ENCODE data around the gene WNK2.

Gene WNK2

DNA sequence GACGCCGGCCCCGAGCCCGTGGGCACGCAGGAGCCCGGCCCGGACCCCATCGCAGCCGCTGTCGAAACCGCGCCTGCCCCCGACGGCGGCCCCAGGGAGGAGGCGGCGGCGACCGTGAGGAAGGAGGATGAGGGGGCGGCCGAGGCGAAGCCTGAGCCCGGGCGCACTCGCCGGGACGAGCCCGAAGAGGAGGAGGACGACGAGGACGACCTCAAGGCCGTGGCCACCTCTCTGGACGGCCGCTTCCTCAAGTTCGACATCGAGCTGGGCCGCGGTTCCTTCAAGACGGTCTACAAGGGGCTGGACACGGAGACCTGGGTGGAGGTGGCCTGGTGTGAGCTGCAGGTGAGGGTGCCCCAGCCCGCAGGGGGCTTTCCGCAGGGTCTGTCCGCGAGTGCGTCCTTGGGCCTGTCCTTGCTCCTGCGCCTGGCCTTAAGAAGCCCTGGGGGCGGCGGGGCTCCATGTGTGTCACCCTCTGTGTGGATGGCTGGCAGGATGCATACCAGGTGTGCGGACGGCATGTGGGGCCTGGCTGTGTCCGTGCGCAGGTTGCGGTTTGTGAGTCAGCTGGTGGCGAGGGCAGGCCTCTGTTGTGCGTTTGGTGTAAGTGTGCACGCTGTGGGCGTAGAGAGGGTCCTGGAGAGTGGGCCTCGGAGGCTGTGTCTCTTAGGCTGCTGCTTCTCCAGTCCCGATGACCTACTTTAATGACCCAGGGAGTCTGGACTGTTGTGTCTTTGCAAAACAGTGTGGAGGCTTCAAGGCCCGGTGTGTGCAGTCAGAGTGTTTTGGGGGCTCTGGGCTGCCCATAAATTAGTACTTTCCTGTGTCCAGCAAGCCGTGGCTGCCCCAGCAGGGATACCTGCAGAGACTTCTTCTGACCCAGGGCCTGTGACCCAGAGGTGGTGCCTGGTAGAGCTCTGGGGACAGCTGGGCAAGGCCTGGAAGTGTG lies 1.6 kb downstream of the WNK2 start:
- DNase-seq (ENCODE audit: low spot score) = peak; percentile 43

DNA sequence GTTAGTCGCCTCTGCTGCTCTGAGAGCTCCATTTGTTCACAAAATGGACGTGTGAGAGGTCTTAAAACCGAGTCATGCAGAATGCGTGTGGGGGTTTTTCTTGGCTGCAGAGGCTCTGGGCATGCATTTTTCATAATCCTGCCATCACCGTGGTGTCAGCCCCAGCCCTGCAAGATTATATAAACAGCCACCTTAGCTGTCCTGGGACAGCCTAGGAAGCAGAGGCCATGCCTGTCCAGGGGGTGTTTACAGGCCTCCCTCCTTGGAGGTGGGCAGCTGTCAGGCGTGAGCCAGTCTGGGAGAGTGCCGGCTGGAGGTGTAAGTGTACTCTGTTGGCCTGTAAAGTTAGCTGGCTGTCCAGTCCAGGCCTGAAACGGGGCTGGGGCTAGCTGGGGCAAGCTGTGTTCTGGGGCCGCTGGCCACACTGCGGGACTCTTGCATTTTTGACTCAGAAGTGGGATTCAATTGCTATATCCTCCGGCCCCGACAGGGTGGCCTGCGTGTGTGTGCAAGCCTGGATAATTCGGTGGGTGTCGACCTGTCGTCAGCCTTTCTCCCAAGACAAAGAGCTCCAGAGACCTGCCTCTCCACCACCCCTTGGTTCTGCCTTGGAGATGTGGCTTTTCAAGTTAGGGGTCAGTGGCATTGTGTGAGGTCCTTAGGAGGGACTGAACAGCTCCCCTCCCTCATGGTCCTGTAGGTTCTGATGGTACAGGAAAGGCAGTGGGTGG lies 2.4 kb downstream of the WNK2 start:
- no peak for DNase-seq (ENCODE audit: low spot score)

DNA sequence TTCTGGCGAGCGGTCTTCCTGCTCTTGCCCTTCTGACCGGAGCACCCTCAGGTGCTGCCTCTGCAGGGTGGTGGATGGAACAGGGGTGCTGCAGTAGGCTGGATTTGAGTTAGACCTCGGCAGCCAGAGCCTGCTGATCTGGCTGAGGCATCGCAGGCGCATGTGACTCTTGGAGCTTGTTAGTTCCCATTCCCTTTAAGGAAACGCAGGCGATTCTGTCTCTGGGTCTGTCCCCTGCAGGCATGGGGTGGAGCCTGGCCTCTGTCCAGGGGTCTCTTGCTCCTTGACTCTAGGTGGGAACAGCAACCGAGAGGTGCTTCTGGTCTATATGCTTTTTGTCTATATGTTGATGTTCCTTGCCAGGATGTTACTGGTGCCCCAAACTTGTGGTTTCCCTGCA lies 3.1 kb downstream of the WNK2 start:
- DNase-seq (ENCODE audit: low spot score) = no peak

DNA sequence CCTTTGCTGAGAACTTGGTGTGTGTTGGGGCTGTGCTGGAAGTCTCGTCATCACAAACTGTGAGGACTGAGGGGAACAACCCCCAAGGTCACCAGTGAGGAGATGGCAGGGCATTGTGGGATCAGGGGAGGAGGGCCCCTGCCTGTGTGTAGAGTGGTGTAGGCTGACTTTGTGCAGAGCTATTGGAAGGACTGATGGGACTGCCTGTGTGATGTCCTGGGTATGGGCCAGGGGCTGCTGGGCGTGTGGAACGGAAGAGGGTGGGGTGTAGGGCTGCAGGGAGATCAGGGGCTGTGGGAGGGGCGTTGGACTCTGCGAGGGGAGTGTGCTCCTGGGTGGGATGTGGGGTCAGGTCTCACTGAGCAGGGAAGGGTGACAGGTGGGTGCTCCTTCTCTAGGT lies 3.6 kb downstream of the WNK2 start:
- DNase-seq (ENCODE audit: low spot score) = no peak

DNA sequence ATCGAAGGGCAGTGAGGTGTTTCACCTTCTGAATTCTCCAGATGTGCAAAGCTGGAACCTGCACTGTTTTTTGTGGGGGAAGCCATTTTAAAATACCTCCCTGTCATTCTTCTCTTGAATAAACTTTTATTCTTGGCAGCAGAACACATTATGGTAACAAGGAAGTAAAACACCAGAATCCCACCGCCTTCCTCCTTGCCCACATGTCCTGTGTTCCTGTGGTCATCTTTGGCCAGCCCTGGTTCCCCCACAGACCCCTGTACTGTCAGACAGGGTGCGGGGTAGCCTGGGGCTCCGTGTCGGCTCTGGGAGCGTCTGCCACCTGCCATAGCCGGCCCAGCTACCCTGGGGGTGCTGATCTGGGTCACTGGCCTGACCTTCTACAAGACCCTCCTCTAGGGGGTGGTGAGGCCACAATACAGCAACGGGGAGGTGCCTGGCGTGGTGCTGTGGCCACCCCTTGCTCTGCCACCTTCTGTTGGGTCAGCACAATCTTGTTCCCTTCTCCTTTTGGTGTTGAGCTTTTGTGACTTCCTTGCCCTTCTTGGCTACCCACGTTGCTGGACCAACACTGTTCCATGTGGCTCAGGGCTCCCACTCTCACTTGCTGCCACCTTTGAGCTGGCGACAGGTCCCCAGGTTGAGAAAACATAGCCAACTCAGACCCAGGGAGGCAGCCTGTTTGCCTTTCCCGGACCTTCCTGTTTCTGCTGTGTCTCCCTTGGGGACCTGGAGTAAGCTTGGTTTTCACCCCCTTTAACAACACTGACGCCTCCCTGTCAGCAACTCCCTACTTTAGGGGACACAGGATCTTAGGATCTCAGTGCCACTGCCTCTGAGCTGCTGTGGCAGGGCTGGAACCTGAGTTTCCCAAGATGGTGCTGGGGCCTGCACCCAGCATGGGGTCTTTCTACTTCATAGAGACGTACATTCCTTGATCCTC lies 4.8 kb downstream of the WNK2 start:
- no peak for DNase-seq (ENCODE audit: low spot score)

DNA sequence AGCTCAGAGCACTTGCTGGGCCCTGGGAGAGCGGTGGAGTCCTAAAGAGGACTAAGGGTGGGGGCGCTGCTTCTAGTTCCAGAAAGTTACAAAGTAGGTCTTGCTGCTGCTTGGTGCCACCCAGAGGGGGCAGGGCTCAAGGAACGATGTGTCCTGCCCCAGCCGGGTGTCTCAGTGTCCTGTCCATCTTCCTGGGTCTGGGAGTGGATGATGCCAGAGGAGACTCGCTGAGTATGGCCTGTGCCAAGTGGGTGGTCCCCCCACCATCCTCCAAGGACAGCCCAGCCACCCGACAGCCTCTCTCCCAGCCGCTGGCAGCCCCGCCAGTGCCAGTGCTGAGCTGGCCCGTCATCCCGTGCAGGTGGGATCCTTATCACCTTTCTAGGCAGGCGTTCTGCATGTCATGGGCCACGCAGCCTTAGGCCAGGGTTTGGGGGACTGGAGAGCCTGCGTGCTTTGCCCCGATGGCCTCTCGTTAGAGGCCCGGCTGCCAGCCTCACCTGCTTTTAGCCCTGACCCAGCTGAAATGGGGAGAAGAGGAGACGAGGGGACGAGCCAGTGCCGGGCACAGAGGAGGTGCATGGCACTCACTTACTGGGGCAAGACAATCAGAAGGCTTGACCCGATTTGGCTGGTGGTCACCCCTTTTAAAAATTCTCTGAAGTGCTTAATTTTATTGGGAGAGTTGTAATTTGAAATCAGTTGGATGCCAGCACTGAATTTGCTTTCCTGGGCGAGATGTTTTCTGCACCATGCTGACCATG lies 5.6 kb downstream of the WNK2 start:
- no peak for DNase-seq (ENCODE audit: low spot score)

DNA sequence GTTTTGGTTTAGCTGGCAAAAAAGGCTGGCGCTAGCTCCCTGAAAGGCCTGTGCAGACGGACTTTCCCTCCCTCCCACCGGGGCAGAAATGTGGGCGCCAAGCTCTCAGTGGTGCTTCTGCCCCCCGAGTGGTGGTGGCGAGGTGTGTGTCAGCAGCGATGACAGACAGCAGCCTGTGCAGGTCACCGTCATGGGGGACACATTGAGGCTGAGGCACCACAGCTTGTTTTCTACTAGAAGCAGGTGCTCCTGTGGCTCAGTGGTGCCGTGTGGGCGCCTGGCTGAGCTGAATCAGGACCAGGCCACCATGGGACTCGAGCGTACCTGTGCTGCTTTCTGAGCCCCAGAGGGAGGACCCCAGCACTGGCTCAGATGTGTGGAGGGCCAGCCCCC lies 6.2 kb downstream of the WNK2 start:
- DNase-seq (ENCODE audit: low spot score) = no peak

DNA sequence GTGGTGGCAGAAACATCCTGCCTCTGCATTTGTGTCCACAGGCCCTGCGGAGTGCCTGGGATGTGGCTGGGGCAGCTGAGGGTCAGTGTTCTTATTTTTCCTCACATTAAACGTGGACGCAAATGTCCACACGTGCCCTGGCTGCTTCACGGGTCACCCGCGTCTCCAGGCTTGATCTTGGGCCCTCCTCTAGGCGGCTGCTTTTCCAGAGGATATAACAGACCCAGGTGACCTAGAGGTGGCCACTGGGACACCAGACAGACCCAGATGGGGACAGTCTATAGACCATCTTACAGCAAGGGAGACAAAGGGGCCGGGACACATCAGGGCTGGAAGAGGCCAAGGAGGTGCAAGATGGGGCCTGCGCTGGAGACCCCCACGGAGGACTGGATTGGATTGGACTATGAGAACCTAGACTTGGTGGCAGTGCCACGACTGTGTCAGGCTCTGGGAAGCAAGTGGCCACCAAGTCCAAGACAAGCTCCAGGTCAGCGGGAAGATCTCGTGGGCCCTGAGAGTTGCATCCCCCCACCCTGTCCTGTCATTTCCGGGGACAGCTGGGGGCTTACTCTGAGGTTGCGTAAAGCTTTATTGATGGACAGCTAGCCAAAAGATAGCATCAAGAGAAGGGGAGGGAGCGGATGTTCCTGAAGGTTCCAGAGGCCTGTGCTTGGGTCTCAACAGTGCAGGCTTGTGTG lies 6.9 kb downstream of the WNK2 start:
- no peak for DNase-seq (ENCODE audit: low spot score)

DNA sequence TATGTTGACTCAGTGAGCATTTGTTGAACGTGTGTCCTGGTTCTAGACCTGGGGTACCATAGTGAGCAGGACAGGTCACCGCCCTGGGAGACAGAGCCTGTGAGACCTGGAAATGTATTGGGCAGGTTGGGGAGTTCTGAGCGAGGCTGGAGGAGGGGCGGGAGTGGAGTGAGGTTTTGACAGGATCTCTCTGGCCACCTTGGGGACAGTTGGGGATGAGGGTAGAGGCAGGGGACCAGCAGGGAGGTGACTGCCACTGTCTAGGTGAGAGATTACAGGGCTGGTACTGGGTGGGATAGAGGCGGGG lies 7.4 kb downstream of the WNK2 start:
- DNase-seq (ENCODE audit: low spot score) = no peak

DNA sequence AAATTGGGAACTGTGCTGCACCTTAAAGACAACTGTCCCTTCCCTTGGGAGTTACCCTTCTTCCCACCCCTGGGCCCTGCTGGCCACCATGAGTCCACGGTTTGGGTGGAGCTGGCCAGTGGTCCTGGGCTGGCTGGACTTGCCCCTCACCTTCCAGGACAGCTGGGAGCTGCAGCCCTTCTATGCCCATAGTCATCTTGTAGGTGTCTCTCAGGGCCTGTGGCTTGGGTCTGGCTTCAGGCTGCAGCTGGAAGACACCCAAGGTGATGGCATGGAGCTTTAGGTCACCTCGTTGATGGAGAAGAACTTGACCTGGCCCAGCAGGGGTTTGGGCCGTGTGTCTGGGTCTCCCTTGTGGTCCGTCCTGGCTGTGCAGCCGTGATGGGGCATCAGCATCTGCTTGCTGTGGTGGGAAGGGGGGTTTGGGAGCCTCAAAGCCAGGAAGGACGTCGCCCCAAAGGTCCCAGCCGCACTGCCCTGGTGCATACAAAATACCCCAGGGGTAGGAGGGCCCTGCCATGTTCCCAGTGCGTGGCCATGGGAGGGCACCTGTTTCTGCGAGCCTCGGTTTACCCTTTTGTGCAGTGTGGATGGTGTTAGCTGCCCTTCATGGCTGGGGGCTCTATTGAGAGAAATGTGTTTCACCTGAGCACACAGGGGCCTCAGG lies 8.9 kb downstream of the WNK2 start:
- DNase-seq (ENCODE audit: low spot score) = no peak

DNA sequence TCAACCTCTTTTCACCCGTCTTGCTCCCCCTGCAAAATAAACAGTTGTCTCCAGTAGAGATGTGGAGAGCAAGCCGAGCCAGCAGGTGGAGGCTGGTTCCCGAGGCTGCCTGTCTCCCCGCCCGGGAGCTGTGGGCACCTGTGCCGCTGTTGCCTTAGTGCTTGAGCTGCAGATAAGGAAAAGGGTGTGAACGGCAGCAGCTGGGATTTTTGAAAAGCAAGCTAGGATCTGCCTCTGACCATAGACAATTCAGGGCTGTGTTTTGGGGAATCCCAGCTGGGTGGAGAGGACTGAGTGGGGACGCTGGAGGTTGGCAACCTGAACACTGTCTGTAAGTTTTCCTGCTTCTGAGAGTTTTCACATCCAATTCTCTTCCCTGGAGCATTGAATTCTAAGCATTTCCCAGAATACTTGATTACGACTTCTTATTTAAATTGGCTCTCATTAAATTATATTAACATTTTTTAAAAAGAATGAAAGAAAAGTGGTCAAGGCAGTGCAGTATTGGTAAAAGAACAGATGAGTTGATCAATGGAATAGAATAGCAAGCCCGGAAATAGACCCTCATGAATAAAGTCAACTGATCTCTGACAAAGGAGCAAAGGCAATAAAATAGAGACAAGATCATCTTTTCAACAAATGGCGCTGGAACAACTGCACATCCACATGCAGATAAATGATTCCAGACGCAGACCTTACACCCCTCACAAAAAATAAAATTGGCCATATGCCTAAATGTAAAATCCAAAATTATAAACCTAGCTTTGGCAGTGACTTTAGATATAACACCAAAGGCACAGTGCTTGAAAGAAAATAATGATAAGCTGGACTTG lies 9.7 kb downstream of the WNK2 start:
- peak; percentile 73 for DNase-seq (ENCODE audit: low spot score)

DNA sequence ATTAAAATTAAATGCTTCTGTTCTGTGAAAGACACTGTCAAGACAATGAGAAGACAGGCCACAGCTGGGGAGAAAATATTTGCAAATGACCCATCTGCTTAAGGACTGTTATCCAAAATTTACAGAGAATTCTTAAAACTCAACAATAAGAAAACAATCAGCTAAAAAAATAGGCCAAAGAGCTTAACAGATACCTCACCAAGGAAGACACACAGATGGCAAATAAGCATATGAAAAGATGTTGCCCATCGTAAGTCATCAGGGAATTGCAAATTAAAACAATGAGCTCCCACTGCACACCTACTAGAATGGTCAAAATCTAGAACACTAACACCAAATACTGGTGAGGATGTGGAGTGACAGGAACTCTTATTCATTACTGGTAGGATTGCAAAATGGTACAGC lies 10.3 kb downstream of the WNK2 start:
- no peak for DNase-seq (ENCODE audit: low spot score)

DNA sequence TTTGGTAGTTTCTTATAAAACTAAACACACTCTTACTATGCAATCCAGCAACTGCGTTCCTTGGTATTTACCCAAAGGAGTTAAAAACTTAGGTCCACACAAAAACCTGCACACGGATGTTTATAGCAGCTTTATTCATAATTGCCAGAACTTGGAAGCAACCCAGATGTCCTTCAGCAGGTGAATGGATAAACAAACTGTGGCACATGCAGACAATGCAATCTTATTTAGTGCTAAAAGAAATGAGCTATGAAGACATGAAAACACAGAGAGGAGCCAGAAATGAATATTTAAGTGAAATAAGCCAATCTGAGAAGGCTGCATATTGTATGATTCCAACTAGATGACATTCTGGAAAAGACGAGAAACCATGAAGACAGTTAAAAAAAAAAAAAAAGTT lies 10.7 kb downstream of the WNK2 start:
- DNase-seq (ENCODE audit: low spot score) = no peak

DNA sequence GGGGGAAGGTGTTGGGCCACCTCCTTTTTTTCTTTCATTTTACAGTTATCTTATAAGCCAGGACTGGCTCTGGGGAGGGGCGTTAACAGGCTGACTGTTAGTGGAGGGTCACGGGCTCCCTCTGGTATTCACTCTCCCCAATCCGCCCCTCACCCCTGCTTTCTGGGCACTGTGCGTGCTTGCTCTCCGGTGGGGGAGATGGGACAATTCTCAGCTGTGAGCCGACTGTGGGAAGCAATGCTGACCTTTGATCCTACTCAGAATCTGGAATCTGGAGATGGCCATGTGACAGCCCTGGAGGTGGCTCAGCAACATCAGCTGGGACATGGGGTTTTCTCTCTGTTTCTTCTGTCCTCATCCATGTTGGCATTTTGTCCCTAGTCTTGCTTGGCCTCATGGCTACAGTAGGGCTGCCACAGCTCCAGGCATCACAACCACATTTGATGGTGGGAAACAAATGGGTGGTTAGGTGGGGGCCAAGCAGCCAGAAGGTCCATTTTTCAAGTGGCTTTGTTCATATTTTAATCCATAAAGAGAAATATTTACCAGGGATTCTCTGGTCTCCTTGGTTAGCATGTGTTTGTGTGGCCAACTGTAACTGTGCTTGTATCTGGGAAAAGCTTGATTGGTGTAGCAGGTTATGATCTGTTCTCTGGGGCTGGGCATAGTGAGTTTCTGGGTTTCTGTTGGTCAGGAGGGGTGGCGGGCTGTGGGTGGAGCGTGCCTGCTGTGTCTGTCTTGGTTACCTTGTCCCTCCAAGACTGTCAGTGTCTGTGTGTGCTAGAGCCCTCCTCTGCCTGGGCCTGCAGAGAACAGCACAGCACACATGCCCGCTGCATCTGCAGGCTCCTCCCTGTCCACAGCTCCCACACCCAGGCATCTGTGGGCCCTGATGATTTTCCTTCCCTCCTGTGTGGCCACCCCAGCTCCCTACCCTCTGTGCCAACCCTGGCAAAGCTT lies 12.4 kb downstream of the WNK2 start:
- DNase-seq (ENCODE audit: low spot score) = no peak

DNA sequence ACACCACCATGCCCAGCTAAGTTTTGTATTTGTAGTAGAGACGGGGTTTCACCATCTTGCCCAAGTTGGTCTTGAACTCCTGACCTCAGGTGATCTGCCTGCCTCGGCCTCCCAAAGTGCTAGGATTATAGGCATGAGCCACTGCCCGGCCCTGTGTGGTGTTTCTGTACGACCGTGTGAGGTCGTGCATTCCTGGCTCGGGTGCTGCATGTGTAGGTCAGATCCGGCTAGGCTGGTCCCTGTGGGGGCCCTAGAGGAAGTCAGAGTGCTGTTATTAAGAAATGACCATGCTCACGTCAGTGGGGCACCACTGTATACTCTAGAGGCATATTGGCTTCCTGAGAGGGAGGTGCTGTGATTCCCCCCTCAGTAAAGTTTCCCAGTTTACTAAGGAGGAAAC lies 13.7 kb downstream of the WNK2 start:
- no peak for DNase-seq (ENCODE audit: low spot score)

DNA sequence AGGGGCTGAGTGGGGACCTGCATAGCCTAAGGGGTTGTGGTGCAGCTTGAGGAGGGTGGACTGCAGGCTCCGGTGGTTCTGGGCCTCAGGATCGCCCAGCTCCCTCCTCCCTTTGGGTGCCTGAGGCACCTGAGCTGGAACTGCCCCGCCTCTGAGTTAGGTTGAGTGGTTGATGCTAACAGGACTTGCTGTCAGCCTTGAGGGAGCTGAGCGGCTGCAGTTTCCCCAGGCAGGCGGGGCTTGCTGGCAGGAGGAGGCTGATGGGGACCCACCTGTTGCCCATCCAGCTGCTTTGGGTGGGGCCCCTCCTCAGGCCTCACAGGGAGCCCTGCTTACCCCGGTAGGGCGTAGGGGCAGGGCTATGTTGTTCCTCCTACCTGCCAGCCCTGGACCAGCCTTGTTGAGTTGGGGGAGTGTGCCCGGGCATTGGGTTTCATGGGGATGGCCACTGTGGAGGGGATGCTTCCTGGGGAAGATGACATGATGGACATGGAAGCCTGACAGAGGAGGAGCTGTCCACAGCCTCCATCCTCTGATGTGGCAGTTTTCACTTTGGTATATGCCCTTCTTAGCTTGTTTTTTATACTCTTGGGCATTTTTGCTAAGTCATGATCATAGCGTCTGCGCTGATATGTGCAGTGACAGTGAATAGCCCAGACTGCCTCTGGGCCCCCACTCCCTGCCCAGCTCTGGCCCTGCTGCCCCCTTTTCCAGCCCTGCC lies 14.3 kb downstream of the WNK2 start:
- DNase-seq (ENCODE audit: low spot score) = no peak

DNA sequence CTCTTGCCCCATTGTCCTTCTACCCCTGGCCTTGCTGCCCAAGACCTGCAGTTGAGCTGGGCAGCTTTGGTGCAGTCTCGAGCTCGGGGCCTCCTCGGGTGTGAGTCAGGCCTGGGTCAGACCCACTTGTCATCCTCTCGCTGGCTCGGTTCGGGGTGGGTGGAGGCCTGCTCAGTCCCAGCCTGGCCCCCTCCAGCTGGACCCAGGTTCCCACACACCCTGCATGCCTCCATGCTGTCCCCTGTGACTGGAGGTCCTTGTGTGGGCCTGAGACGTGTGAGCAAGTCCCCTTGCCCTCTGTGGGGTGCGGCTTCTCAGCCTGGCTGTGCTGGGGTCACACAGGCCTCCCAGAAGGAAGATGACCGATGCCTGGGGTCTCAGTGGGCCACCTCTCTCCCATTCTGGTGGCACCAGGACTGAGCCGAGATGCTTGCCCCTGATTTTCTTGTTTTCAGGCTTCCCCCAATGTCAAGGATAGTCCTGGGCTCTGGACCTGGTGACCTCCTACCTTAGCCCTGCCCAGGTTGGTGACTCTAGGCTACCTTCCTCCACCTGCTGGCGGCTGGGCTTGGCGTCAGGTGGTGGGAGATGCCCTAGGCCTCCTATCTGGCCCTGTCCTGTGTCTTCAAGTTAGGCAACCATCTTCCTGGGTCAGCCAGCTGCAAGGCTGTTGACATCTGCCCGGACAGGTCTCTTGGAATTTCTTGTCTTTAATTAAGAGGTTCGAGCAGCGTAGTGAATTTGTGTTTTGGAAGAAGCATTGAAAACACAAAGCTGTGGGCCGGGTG lies 15.1 kb downstream of the WNK2 start:
- DNase-seq (ENCODE audit: low spot score) = no peak

All from D341Med (cell line).